ENCODE measurements around the gene MCHR1.

- TF ChIP-seq POLR2A (IDR thresholded peaks at IDR 0.05): no peak
- TF ChIP-seq CTCF (IDR thresholded peaks at IDR 0.05): no peak
Measured at GRCh38 chr22:40709752-40710413, 30.6 kb downstream of the MCHR1 start.
